AG09319 (cell line): ENCODE results near the gene PATL2.
"Not testable (repeated sequence)": the region's sequence is repeated elsewhere in the genome, so short reads cannot be mapped to it uniquely, and the experiment has no call there.

Source experiments
- DNase-seq: peaks from one replicate; pipeline ENCODE4 v3.0.0-alpha.2; 2010; ENCODE audit warnings: low read depth; ENCODE audit errors: extremely low read depth
- TF ChIP-seq, protein P1 (sequence below): IDR thresholded peaks from 2 replicates; pipeline ENCODE4 v1.5.1; 2011; ENCODE audit warnings: low read depth, mild to moderate bottlenecking, inconsistent platforms, low read length, moderate library complexity

The PATL2 gene

DNA sequence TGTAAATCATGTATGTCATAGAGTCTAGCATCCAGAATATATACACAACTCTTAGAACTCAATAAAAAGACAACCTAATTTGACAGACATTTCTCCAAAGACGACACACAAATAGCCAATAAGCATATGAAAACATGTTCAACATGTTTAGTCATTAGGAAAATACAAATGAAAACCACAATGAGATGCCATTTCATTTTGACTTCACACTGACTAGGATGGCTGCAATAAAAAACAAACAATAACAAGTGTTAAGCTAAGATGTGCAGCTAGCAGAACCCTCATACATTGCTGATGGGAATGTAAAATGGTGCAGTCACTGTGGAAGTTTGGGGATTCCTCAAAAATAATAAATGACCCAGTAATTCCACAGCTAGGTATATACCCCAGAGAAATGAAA is 64.1 kb downstream of the PATL2 start:
- DNase-seq: no peak
- TF ChIP-seq, protein P1, sequence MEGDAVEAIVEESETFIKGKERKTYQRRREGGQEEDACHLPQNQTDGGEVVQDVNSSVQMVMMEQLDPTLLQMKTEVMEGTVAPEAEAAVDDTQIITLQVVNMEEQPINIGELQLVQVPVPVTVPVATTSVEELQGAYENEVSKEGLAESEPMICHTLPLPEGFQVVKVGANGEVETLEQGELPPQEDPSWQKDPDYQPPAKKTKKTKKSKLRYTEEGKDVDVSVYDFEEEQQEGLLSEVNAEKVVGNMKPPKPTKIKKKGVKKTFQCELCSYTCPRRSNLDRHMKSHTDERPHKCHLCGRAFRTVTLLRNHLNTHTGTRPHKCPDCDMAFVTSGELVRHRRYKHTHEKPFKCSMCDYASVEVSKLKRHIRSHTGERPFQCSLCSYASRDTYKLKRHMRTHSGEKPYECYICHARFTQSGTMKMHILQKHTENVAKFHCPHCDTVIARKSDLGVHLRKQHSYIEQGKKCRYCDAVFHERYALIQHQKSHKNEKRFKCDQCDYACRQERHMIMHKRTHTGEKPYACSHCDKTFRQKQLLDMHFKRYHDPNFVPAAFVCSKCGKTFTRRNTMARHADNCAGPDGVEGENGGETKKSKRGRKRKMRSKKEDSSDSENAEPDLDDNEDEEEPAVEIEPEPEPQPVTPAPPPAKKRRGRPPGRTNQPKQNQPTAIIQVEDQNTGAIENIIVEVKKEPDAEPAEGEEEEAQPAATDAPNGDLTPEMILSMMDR: no peak

DNA sequence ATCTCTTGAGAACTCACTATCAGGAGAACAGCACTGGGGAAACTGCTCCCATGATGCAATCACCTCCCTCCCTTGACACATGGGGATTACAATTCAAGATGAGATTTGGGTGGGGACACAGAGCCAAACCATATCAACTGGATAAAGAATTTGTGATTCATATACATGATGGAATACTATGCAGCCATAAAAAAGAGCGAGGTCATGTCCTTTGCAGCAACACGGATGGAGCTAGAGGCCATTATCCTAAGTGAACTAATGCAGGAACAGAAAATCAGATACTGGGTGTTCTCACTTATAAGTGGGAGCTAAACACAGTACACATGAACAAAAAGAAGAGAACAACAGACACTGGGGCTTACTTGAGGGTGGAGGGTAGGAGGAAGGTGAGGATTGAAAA is 64.7 kb downstream of the PATL2 start:
- no peak for DNase-seq
- TF ChIP-seq, protein P1: no peak

DNA sequence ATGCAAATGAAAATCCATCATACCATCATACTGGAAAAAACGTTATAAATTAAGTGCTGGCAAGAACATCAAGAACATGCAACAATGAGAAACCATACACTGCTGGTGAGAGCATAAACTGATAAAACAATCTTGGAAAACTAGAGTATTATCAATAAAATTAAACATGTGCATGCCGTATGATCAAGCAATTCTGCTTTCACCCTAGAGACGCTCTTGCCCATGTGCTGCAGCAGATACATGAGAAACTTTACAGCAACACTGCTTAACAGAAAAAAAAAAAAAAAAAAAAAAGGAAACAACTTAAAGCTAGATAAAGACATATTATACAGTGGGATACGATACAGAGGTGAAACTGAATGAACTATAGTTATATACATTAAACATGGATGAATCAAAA is 69.5 kb downstream of the PATL2 start:
- TF ChIP-seq, protein P1: no peak
- DNase-seq: no peak

DNA sequence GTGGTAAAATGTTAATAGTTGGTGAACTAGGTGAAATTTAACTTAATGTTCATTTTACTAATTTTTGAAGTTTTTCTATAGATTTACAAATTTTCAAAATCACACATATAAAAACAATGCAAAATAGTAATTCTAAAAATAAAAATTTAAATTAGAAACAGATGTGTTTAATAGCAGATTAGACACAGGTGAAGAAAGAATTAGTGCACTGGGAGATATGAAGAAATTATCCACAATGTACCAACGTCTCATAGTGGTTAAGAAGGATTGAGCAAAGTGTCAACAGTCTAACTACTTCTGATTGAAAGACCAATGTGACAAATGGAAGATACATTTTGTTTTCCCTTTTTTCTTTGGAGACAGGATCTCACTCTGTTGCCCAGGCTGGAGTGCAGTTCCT is 74.1 kb downstream of the PATL2 start:
- TF ChIP-seq, protein P1: no peak
- no peak for DNase-seq

DNA sequence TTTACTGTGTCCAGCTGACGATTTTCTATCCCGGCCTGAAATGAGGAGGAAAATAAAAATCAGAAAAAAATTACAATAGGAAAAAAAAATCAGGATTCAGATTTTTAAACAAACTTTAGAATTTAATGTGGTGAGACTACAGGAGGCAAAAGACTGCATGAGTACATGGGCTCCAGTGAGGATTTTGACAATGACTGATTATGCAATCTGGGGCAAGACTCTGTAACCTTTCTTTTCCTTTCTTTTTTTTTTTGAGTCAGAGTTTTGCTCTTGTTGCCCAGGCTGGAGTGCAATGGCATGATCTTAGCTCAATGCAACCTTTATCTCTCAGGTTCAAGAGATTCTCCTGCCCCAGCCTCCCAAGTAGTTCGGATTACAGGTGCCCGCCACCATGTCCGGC is 77.5 kb downstream of the PATL2 start:
- TF ChIP-seq, protein P1: no peak
- DNase-seq: peak; percentile 32

DNA sequence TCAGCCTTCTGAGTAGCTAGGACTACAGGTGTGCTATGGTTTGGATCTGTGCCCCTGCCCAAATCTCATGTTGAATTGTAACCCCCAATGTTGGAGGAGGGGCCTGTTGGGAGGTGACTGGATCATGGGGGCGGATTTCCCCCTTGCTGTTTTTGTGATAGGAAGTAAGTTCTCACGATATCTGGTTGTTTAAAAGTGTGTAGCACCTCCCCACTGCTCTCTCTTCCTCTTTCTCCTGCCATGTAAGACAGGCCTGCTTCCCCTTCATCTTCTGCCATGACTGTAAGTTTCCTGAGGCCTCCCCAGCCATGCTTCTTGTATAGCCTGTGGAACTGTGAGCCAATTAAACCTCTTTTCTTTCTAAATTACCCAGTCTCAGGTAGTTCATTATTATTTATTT is 85.8 kb downstream of the PATL2 start:
- DNase-seq: not testable (repeated sequence)

DNA sequence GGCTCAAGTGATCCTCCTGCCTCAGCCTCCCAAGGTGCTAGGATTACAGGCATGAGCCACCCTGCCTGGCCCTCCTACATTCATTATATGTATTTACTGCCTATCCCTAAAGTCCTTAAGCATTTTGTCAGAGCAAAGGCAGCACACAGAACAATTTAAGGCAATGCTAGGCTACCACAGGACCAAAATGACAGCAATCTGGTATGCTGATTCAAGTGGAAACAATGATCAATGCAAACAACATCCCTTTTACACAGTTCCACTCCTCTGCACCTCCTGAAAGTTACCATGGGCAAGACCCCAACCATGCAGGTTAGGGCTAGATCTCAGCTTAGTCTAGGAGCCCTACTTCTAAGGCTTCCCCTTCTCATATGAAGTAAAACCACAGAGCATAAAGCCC is 87.9 kb downstream of the PATL2 start:
- DNase-seq: no peak
- TF ChIP-seq, protein P1: no peak

DNA sequence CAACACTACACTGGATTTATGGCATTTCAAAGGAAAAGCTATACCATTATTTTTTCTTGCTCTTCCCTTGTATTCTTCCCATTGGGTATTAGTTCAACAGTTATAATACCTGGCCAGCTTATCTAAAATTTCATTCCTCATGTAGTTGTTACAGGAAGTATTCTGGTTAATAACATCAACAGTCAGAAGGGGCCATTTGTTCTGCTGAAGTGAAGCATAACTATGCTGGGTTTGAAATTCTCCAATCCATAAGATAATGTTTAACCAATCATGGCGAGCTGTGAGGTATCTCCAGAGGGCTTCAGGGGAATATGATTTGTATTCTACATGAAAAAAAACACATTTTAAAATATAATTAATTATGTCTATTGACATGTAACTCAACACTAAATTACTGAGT is 91.0 kb downstream of the PATL2 start:
- TF ChIP-seq, protein P1: no peak
- no peak for DNase-seq
